Panc1 (cell line): ENCODE results near the gene CC2D1A.

Experiments
- CTCF ChIP-seq: fragments of 450-650 bp; IDR thresholded peaks from 2 replicates; pipeline ENCODE4 v1.5.1; 2017; ENCODE audit warnings: mild to moderate bottlenecking
- POLR2AphosphoS5 ChIP-seq: IDR thresholded peaks from 2 replicates; pipeline ENCODE4 v1.6.1; 2012; ENCODE audit warnings: mild to moderate bottlenecking, low read depth, low read length, moderate library complexity

GRCh38 chr19:13909430-13909829, 3.4 kb downstream of the CC2D1A start:
- no peak for TF ChIP-seq CTCF
- TF ChIP-seq POLR2AphosphoS5, result no peak
